NCI-H2107 (cell line): ENCODE measurements around the gene SNRNP70.
"Not testable (repeated sequence)": the region's sequence is repeated elsewhere in the genome, so short reads cannot be mapped to it uniquely, and the experiment has no call there.

ENCODE experiments used
- DNase-seq: peaks from one replicate; lab custom pipeline; 2025; lab: John Stamatoyannopoulos, UW

The SNRNP70 gene, protein sequence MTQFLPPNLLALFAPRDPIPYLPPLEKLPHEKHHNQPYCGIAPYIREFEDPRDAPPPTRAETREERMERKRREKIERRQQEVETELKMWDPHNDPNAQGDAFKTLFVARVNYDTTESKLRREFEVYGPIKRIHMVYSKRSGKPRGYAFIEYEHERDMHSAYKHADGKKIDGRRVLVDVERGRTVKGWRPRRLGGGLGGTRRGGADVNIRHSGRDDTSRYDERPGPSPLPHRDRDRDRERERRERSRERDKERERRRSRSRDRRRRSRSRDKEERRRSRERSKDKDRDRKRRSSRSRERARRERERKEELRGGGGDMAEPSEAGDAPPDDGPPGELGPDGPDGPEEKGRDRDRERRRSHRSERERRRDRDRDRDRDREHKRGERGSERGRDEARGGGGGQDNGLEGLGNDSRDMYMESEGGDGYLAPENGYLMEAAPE

DNA sequence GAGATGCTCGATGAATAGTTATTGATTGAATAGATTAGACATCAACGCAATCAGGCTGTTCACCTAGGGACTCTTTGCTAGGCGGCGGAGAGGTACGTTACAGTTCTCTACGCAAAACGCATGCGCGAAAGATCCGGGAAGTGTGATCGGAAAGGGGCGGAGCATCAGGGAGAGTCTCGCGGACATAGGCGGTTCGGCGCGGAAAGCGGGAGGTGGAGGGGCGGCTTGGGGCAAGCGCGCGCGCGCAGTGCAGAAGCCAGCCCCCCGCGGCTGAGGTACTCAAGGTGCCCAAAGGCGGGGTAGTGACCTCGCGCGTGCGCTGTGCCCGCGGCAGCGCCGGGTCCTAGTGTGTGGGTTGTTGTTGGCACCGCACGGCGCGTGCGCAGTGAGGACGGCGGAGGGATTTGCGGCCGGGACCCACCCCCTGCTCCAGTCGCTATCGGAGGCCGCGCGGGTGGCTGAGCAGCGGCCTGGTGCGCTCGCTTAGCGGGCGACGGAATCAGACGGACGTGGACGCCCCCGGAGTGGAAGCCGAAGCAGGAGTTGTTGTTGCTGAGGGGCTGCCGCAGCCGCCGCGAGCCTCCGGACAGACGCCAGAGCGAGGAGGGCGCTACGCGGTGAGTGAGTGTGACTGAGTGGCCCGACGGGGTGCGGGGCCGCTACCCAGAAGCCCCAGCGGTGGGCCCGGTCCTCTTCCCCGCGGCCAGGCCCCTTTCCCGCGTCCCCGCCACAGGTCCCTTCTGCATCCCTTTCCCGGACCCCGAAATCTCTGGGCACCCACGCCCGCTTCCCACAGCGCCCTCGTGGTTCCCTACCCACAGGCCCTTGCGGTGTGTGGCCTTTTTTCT is at the start of gene SNRNP70:
TSS of gene SNRNP70 (plus strand) at position 432 of the 848 bp plus-strand sequence. CDS start 964 bp downstream, outside the sequence.
- peak; percentile 98 for DNase-seq

GRCh38 chr19:49036815-49037214 is 48.4 kb upstream of the SNRNP70 start, which contains the start of gene CGB1:
Gene CGB1, minus strand, starts transcription at chr19:49036895. Its CDS starts 184 bp downstream, at chr19:49036711.
- DNase-seq = not testable (repeated sequence)

- not testable (repeated sequence) for DNase-seq
These were observed 47.1 kb upstream of the SNRNP70 start for GRCh38 chr19:49038111-49038510.

- DNase-seq = not testable (repeated sequence)
These were observed 46.5 kb upstream of the SNRNP70 start for GRCh38 chr19:49038557-49039276.

- not testable (repeated sequence) for DNase-seq
These were observed 45.5 kb upstream of the SNRNP70 start for GRCh38 chr19:49039736-49040135.

DNA sequence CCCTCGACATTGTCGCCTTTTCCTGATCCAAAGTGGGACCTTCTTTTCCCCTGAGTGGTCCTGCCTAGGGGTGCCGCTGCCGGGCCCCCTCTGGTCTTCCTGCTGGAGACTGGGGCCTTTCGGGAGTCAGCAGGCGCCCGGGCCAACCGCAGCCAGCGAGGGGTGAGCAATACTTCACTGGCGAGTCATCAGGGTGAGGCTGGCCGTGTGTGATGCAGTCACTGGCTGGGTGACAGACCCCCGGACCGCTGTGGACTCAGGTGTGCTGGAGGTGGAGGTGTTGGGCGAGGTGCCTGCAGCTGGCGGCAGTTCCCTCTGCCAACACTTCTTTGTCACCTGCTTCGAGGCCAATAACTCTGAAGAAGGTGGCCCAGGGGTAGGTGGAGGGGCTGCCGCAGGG is 43.1 kb upstream of the SNRNP70 start:
- no peak for DNase-seq

- not testable (repeated sequence) for DNase-seq
These were observed 42.6 kb upstream of the SNRNP70 start for GRCh38 chr19:49042666-49043065.

DNA sequence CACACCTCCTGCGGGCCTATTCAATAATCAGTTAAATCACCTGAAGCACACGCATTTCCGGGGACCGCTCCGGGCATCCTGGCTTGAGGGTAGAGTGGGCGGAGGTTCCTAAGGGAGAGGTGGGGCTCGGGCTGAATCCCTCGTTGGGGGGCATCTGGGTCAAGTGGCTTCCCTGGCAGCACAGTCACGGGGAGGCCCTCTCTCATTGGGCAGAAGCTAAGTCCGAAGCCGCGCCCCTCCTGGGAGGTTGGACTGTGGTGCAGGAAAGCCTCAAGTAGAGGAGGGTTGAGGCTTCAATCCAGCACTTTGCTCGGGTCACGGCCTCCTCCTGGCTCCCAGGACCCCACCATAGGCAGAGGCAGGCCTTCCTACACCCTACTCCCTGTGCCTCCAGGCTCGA is 41.7 kb upstream of the SNRNP70 start, which contains the start of gene CGB5:
TSS of gene CGB5 (plus strand) at position 301 of the 400 bp plus-strand sequence. CDS start 362 bp downstream, outside the sequence.
- not testable (repeated sequence) for DNase-seq

- not testable (repeated sequence) for DNase-seq
These were observed 36.2 kb upstream of the SNRNP70 start, which contains the start of gene CGB8 for GRCh38 chr19:49049011-49049410. Gene CGB8, minus strand, starts transcription at chr19:49049111. Its CDS starts 372 bp downstream, at chr19:49048739.

- not testable (repeated sequence) for DNase-seq
These were observed 35.4 kb upstream of the SNRNP70 start for GRCh38 chr19:49049834-49050233.

- DNase-seq = not testable (repeated sequence)
These were observed 34.7 kb upstream of the SNRNP70 start for GRCh38 chr19:49050376-49051033.

DNA sequence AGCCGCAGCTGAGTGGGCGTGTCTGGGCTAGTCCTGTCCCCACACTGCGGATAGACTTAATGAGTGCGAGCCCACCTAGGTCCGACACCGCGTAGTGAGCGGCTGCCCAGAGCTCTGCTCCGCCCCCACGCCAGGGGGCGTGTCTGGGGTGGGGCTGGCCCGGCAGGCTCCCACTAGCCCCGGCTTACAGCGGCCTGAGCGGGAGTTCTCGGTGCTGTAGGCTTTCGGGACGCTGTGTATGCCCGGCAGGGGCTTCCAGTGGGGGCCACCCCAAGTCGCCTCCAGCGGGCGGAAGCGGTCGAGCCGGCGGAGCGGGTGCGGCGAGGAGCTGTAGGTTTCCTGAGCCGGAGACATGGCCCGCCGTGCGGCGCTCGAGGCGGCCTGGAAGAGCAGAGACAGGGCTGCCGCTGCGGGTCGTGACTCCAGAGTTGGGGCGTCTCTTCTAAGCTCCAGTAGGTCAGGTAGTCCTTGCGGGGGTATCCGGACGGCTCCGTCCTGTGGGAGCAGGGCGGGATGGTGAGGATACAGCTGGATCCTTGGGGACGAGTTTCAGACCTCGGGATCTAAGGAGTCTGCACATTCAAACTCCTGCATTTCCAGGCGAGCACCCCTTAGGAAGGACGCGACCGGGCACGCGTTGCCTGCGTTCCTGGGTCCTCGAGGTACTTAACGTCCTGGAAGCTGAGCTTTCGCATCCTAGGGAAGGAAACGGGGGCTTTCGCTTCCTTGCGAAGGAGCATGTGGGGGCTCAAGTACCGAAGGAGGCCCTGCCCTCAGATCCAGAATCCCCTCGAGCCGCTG is 28.9 kb upstream of the SNRNP70 start:
- DNase-seq = no peak

DNA sequence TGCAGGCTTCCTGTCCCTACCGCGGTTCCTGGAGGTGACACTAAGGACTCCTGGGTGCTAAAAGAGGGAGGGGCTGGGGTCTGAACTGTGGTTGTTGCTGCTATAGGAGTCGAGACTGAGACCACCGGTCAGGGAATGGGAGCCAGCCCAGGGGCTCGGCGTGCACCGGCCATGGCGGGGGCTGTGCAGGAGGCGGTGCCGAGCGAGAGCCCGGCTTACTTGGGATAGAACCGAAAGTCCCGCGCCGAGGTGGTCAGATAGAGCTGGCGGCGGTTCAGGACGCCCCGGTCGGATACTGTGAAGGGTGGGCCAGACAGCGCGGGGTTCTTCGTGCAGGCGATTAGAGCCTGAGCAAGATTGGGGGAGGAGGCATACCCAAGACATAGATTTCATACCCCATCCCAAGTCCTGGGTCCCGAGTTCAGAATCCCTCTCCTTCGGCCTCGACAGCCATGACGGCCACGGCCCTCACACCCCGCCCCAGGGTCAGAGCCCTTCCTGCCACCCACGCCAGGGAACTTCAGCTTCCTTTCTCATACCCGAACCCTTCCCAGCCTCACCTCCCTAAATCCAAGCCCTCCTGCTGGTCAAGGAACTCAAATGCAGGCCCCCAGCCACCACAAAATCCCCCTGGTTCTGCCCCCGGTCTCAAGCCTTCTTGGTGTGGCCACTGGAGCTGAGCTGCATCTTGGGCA is 28.2 kb upstream of the SNRNP70 start:
- not testable (repeated sequence) for DNase-seq

DNA sequence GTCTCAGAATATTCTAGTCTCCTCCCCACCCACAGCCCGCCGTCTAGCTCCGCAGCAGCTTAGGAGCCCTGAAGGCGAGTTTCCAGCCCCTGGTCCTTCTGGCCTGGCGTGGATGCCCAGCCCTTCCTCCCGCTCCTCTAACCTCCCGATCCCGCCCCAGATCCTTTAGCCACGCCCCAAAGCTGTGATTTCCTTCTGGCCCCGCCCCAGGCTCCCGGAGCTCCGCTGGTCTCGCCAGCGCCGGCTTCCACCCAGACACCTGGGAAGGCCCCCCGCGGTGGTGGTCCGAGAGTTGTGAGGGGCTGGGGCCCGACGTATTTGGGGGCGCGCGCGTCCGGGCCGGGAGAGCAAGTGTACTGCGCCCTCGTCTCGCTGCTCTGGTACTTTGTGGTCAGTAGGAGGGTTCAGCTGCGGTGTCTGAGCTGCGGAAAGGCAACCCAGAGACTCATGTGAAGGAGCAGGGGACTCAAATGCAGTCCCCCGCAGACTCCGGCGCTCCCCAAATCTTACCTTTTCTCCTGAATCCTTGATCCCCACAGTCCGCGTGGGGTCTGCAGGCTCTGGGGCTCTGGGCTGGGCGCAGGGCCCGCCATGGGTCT is 27.5 kb upstream of the SNRNP70 start, which contains the start of gene CGB7:
TSS of gene CGB7 (minus strand) at position 114 of the 599 bp plus-strand sequence. CDS start 2,374 bp downstream, outside the sequence.
- DNase-seq = no peak

DNA sequence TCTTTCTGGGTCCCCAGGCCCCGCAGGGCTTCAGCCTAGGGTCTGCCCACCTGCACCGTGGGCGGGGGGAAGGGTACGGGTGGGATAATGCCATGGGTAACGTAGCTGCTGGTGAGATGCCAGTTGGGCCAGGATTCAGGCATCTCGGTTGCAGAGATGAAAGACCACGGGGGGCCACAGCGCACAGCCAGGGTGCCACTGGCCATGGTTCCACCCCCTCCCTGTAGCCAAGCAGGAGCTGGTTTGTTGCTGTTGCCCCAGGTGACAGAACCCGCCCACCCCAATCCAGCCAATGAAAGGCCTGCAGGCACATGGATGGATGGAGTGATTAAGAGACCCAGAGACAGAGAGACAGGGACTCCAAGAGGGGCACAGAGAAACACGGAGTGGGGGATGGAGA is 26.7 kb upstream of the SNRNP70 start:
- DNase-seq = no peak

DNA sequence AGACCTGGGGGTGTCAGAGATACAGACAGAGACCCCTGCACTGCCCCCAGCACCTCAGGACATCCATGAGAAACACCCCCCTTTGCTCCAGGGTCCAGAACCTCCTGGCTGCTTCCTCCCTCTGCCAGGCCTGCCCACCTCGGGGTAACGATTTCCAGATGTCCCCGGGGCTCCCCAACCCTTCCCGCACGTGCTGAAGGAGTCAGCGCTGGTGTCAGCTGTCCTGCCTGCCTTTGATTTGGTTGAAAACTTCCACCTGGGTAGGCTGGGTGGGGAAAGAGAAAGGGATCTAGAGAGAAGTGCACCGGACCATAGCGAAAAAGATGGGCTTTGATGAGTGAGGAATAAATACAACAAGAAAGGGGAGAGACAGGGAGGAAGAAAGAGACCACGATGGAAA is 26.2 kb upstream of the SNRNP70 start:
- DNase-seq = no peak

DNA sequence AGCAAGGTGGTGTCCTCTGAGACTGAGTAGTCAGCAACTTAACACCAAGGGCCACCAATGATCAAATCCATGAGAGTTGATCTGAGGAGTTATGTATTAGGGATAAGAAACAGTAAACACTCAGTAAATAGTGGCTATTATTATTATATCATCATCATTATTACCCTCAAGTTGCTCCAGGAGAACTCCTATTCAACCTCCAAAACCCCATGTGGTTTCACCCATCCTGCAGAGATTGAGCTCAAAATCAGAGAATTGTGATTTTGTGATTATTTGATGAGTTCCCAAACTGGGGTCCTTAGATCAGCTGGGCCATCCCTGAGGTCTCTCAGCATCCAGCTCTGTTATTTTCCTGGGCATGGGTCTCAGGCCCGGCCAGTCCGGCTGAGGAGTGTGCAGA is 24.3 kb upstream of the SNRNP70 start:
- DNase-seq = no peak

DNA sequence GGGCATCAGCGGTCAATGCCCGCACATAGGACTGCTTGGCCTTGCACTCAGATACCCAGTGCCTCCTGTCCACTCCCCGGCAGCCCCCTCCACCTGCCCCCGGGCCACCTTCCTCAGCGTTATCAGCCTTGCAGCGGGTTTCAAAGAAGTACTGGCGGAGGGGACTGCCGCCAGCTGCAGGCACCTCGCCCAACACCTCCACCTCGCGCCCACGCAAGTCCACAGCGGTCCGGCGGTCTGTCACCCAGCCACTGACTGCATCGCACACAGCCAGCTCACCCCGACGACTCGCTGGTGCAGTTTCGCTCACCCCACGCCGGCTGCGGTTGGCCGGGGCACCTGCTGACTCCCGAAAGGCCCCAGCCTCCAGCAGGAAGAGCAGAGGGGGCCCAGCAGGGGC is 23.8 kb upstream of the SNRNP70 start:
- DNase-seq = no peak

DNA sequence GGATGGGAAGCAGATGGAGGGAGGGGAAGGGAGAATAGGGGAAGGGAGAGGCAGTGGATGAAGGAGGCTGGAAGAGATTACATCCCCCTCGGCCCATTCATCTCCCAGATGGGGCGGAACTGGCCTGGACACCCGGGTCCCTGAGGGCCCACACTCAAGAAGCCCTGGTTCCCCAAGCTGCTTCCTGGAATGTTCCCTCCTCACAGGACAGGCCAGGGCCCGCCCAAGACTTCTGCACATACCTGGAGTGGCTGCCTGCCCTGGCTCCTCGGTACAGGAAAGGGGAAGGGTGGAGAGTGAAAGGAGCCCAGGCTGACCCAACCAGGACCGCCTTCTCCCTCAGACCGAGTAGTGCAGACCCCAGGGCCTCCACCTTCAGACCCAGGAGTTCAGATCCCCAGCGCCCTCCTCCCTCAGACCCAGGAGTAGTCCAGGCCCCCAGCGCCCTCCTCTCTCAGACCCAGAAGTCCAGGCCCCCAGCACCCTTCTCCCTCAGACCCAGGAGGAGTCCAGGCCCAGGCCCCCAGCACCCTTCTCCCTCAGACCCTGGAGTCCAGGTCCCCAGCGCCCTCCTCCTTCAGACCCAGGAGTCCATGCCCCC is 21.1 kb upstream of the SNRNP70 start:
- DNase-seq = no peak
